ENCODE results near the gene OR2A25.

OR2A25 gene

DNA sequence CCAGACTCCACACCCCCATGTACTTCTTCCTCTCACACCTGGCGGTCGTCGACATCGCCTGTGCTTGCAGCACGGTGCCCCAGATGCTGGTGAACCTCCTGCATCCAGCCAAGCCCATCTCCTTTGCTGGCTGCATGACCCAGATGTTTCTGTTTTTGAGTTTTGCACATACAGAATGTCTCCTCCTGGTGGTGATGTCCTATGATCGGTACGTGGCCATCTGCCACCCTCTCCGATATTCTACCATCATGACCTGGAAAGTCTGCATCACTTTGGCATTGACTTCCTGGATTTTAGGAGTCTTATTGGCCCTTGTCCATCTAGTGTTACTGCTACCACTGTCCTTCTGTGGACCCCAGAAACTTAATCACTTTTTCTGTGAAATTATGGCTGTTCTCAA is 4.8 kb downstream of the OR2A25 start:
- no peak for DNase-seq (ENCODE audit: low spot score)

DNA sequence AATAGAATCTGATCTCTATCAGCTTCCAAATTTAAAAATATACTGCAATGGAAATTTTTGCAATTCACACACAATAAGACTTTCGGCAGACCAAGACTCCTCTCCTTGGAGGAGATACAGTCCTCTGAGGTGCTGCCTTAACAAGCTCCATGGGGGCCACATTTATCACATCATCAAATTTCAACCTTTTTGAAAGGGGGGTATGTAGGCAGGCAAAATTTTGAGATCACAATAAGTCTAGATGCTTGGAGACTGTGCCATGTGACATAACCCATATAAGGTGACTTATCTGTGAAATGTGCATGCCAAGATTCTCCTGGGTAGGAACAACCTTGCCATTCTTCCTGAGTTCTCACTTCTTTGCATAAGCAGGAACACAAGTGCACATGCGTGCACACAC is 16.4 kb downstream of the OR2A25 start, which contains the start of gene OR2A12:
Gene OR2A12 (plus strand): TSS at position 301 of the 400 bp plus-strand sequence. CDS start 8,830 bp downstream, outside the sequence.
- DNase-seq (ENCODE audit: low spot score), result no peak

DNA sequence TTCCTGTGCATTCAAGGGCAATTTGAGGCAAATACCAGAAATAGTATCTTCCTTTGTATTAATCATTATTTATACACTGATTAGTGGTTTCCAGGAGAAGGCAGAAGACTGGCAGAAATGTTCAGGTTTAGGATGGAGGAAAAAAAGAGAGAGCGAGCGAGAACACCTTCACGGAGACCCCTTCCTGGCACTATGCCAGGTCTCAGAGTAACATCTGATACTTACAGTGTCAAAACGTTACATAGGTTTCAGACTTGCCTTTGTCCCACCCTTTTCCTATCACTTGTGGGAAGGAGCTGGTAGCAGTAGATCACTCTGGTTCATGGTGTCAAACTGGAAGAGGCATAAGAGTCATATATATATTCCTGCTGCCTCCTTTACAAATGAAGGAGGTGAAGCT is 17.1 kb downstream of the OR2A25 start:
- no peak for DNase-seq (ENCODE audit: low spot score)

- DNase-seq (ENCODE audit: low spot score), result no peak
These were observed 17.6 kb downstream of the OR2A25 start for GRCh38 chr7:144087230-144087629.

GRCh38 chr7:144090667-144091066 is 21.1 kb downstream of the OR2A25 start:
- no peak for DNase-seq (ENCODE audit: low spot score)

GRCh38 chr7:144098776-144099175 is 29.2 kb downstream of the OR2A25 start:
- no peak for DNase-seq (ENCODE audit: low spot score)

DNA sequence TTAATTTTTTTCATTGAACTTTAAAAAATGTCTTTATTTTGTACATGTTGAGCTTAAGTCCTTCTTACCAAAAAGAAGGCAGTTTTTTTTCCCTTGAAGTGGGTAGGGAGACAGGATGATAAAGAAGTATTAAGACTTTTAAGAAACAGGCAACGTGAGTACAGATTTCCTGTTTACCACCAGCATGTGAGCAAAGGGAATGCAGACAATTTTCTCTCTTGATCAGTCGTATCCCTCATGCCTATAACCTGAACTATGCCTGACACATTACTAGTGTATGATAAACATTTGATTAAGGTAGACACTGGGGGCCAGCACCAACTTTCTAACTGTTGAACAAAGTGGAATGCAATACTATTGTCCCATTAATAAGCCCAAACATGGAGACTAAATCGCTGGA is 31.0 kb downstream of the OR2A25 start:
- no peak for DNase-seq (ENCODE audit: low spot score)

DNA sequence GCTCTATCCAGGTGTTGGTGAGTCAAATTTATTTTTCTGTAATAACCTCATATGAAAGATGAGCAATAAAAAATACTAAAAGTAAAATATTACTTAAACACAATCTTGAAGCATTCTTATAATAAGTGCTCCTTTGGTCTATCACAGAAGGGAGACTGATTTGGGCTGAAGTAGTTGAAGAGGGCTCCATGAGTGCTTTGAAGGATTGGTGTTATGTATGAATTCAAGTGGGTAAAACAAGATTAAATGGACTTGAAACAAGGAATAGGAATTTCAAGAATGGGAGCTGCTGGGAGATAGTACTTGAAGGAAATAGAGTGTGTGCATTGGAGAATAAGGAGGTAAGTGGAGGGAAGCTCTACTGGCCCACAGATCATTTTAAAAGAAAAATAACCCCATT is 32.4 kb downstream of the OR2A25 start:
- DNase-seq (ENCODE audit: low spot score), result no peak

- DNase-seq (ENCODE audit: low spot score), result no peak
These were observed 35.6 kb downstream of the OR2A25 start for GRCh38 chr7:144105211-144105610.

DNA sequence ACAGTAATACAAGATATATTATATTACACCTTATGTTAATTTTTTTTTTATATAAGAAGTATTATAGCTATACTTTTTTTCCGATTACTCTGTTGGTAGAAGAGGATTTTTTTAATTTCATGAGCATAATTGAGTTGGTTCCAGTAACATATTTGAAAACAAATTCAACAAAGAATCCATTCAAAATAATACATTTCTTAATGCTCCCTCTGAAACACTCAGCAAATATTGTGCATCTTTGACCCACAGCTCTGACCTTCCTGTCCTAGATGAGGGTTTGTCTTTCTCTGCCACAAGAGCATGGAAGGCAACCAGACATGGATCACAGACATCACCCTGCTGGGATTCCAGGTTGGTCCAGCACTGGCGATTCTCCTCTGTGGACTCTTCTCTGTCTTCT is 39.7 kb downstream of the OR2A25 start, which contains the start of gene OR2A2:
Gene OR2A2 (plus strand): TSS at position 301 of the 400 bp plus-strand sequence. CDS start 0 bp downstream, at position 301.
- DNase-seq (ENCODE audit: low spot score), result no peak

DNA sequence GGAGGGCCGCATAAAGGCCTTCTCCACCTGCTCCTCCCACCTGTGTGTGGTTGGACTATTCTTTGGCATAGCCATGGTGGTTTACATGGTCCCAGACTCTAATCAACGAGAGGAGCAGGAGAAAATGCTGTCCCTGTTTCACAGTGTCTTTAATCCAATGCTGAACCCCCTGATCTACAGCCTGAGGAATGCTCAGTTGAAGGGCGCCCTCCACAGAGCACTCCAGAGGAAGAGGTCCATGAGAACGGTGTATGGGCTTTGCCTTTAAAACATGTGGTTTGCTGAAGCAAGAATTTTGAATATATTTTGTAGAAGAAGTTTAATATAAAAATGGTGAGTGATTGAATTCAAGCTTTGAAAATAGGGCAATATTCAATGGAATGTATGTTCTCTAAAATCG is 40.7 kb downstream of the OR2A25 start:
- no peak for DNase-seq (ENCODE audit: low spot score)

DNA sequence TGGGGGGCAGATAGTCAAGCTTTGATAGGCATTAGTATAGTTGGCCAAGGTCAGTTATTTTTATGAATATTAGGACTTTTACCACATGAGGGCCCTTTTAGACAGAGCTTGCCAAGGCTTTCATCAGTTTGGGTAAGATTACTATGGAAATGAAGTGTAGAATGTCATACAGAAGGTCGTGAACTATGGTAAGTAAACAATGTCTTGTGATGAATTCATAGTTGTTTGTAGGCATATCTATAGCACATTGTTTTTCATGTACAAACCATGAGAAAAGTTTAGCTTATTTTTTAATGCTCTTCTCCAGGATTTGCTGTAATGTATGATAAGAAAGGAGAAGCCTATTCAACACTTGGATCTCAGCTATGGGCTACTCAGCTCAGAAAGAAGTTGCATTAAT is 44.0 kb downstream of the OR2A25 start:
- no peak for DNase-seq (ENCODE audit: low spot score)

DNA sequence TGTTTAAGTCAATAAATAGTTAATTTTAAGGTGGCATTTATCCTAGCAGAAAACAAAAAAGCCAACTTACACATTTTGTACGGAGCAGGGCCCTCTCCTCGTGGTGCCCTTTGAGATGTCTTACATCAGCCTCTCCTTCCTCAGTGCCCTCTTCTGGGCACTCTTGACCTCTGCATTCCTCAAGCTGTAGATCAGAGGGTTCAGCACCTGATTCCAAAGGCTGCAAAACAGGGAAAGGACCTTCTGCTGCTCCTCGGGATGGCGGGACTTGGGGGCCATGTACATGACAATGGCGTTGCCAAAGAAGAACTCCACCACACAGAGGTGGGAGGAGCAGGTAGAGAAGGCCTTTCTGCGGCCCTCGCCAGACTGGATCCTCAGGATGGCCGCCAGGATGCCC is 48.7 kb downstream of the OR2A25 start:
- no peak for DNase-seq (ENCODE audit: low spot score)

DNA sequence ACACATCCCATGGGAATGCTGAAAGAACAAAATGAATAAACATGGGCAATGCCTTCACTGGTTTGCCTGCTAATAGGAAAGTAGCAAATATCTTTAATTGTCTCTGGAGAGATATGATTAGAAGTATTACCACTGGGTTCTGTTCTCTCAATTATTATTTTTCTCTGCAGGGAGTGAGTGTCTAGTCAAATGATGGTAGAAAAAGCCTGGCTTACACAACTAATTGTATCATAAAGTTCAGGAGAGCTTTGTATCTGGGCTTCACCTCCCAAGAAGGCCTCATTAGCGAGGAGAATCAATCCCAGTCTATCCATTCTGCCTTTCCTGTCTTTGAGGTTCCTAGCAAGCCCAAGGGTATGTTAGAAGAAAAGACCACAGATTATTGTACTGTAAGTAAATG is 53.3 kb downstream of the OR2A25 start, which contains the start of gene OR2A14:
Gene OR2A14 (plus strand): TSS at position 301 of the 400 bp plus-strand sequence. CDS start 5,937 bp downstream, outside the sequence.
- DNase-seq (ENCODE audit: low spot score), result no peak
